Measurements from ENCODE around the gene TRAPPC4.
"Not testable (repeated sequence)": the region's sequence is repeated elsewhere in the genome, so short reads cannot be mapped to it uniquely, and the experiment has no call there.

The TRAPPC4 gene

GRCh38 chr11:119034813-119035212 lies 16.2 kb downstream of the TRAPPC4 start:
- no peak for DNase-seq

- DNase-seq = no peak
Observed at GRCh38 chr11:119038884-119039283, 20.3 kb downstream of the TRAPPC4 start.

- not testable (repeated sequence) for DNase-seq
Observed at GRCh38 chr11:119039471-119039870, 20.9 kb downstream of the TRAPPC4 start.

- peak; percentile 94 for DNase-seq
Observed at GRCh38 chr11:119041821-119042514, 23.4 kb downstream of the TRAPPC4 start.

- no peak for DNase-seq
Observed at GRCh38 chr11:119042927-119043326, 24.4 kb downstream of the TRAPPC4 start.

- no peak for DNase-seq
Observed at GRCh38 chr11:119044708-119045107, 26.1 kb downstream of the TRAPPC4 start.

GRCh38 chr11:119046489-119046888 lies 27.9 kb downstream of the TRAPPC4 start:
- no peak for DNase-seq

GRCh38 chr11:119047205-119047604 lies 28.6 kb downstream of the TRAPPC4 start:
- no peak for DNase-seq

- no peak for DNase-seq
Observed at GRCh38 chr11:119048644-119049043, 30.1 kb downstream of the TRAPPC4 start.

- no peak for DNase-seq
Observed at GRCh38 chr11:119049081-119049480, 30.5 kb downstream of the TRAPPC4 start.

GRCh38 chr11:119051440-119052162 lies 33.0 kb downstream of the TRAPPC4 start:
- DNase-seq = no peak

GRCh38 chr11:119052163-119052814 lies 33.7 kb downstream of the TRAPPC4 start:
- no peak for DNase-seq

- DNase-seq = no peak
Observed at GRCh38 chr11:119054418-119054817, 35.9 kb downstream of the TRAPPC4 start.

- peak; percentile 52 for DNase-seq
Observed at GRCh38 chr11:119055901-119056300, 37.3 kb downstream of the TRAPPC4 start.

- peak; percentile 73 for DNase-seq
Observed at GRCh38 chr11:119056421-119056999, 37.9 kb downstream of the TRAPPC4 start.

- DNase-seq = peak; percentile 99
Observed at GRCh38 chr11:119057000-119057769, 38.6 kb downstream of the TRAPPC4 start, which contains the start of gene HYOU1. HYOU1 (minus strand) TSS chr11:119057205; CDS start chr11:119056160, 1,045 bp downstream.

GRCh38 chr11:119059128-119059527 lies 40.6 kb downstream of the TRAPPC4 start:
- DNase-seq = not testable (repeated sequence)

- no peak for DNase-seq
Observed at GRCh38 chr11:119061256-119061655, 42.7 kb downstream of the TRAPPC4 start.

GRCh38 chr11:119062779-119063178 lies 44.2 kb downstream of the TRAPPC4 start:
- no peak for DNase-seq

GRCh38 chr11:119065369-119065768 lies 46.8 kb downstream of the TRAPPC4 start:
- peak; percentile 57 for DNase-seq

- DNase-seq = peak; percentile 98
Observed at GRCh38 chr11:119067371-119068222, 49.0 kb downstream of the TRAPPC4 start, which contains the start of gene VPS11. VPS11 (plus strand) TSS chr11:119067818; CDS start chr11:119067824, 6 bp downstream.
